ENCODE results near the gene ZFP3. TPM values are rescaled to one million over a fixed set of nuclear protein-coding genes. Genes with fewer than 3 reads are reported as not detected.
"Not testable (repeated sequence)": the region's sequence is repeated elsewhere in the genome, so short reads cannot be mapped to it uniquely, and the experiment has no call there.

Gene ZFP3
- total RNA-seq, 1 donor from 2014 or later, result 9.6 TPM

DNA sequence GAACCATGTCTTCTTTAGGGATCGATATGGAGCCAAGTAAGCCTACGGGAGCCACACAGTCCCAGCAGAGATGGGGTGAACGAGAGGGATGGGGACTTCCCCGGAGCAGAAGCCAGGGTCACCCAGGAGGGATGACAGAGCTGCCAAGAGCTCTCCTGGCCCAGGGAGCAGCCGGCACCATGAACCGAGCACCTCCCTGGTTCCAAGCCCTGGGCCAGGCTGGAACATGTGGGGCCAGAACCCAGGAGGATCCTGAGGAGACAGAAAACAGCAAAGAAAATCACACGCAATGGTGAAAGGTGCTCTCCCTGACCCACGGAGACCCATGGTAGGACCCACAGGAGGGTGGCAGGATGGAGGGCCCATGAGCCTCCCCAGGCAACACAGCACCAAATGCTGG, 55.7 kb downstream of the ZFP3 start:
- ATAC-seq; DNase-seq (ENCODE audit: missing footprints); intact Hi-C loops (cut with DNase I): not testable (repeated sequence)

DNA sequence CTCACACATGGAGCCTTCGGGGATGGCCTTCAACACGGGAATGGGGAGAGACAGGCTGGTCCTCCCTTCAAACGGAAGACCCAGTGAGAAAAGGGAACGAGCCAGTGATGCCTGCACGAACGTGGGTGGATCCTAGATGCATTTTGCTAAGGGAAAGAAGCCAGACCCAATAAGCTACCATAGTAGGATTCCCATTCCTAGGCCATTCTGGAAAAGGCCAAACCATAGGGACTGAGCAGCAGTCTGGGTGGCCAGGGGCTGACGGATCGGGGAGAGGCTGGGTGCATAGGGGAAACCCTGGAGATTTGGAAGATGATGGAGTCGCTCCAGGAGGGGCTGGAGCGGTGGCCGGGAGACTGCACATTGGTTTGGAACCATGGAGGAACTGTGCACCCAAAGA, 56.3 kb downstream of the ZFP3 start:
- DNase-seq (ENCODE audit: missing footprints); intact Hi-C loops (cut with DNase I); ATAC-seq: not testable (repeated sequence)

DNA sequence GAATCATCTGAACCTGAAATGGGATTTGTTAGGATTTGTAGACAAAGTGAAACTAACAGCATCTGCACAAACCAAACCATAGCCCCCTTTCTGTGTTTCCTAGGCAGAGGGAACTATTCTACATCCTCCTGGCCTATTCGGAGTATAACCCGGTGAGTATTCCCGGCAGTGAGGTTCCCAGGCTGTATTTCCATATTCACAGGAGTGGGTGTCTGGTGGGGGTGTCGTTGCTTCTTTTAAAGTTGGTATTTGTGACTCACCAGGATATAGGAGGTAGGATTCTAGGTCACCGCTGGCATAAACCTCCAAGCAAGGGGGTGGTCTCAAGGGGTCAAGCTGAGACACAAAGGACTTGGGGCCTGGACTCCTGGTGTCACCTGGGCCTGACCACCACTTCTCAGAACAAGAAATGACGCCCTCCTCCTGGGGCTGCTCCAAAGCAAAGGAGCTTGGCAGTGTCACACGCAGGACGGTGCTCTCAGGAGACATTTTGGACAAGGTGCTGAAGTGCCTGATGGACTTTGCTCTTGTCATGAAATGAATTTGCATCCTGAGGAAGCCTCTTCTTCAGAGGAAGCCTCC, 57.0 kb downstream of the ZFP3 start:
- intact Hi-C loops (cut with DNase I); ATAC-seq; DNase-seq (ENCODE audit: missing footprints): not testable (repeated sequence)

DNA sequence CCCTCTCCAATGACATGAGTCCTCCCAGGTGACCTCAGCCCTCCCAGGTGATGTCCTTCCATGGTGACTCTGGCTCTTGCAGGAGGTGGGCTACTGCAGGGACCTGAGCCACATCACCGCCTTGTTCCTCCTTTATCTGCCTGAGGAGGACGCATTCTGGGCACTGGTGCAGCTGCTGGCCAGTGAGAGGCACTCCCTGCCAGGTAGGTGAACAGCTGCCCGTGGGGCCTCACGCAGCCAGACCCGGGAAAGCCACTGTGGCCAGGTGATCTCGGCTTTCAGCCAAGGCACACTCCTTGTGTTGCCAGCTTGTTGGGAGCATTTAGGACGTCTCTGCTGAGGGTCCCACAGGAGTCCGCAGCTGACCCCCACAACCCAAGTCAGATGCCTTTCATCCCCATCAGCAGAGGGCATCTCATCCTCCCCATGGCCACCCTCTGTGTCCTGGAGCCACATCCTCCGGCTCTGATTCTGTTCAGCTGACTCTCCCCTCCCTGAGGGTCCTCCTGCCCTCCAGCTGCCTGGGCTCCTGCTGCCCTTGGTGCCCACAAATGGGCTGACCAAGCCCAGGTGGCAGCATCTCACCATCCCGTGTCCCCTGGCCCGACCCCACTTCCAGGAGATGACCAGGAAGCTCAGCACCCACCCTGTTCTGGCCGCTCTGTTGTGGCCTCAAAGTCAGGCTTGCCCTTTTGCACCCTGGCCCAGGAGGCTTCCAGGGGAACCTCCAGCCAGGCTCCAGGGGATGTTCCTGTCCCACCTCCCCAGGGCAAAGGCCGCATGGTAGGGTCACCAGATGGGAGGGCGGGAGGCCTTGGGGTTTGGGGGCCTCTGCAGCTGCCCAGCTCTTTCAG, 57.7 kb downstream of the ZFP3 start:
- intact Hi-C loops (cut with DNase I), result no loop called here
- DNase-seq (ENCODE audit: missing footprints) (no peak), ATAC-seq (no peak)

DNA sequence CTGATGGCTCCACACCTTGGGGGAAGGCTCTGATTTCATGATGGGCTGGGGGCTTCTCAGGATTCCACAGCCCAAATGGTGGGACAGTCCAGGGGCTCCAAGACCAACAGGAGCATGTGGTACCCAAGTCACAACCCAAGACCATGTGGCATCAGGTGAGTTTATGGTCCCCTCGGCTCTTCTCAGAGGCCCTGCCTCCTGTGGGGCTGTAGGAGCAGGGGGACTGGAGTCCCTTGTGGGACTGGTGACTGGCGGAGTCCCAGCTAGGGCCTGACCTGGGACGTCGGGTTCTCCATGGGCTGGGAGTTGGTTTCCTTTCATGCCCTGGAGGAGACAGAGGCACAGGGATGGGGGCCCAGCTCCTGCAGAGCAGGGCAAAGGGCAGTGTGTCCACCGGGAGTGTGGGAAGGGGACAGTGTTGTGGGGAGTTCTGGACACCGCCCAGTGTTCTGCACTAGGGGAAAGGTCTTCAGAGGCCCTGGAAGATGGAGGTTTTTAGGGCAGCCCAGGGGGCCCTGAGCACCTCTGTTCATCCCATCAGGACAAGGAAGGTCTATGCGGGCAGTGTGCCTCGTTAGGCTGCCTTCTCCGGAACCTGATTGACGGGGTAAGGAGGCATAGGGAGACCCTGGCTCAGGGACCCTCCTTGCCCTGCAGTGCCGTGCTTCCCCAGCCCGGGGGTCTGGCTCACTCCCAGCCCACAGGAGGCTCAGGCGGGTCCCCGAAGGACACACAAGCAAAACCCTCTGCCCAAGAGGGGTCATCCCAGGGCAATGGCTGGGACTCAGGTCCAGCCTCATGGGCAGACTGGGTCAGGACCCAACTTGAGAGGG, 58.5 kb downstream of the ZFP3 start:
- DNase-seq (ENCODE audit: missing footprints); ATAC-seq; intact Hi-C loops (cut with DNase I): not testable (repeated sequence)

DNA sequence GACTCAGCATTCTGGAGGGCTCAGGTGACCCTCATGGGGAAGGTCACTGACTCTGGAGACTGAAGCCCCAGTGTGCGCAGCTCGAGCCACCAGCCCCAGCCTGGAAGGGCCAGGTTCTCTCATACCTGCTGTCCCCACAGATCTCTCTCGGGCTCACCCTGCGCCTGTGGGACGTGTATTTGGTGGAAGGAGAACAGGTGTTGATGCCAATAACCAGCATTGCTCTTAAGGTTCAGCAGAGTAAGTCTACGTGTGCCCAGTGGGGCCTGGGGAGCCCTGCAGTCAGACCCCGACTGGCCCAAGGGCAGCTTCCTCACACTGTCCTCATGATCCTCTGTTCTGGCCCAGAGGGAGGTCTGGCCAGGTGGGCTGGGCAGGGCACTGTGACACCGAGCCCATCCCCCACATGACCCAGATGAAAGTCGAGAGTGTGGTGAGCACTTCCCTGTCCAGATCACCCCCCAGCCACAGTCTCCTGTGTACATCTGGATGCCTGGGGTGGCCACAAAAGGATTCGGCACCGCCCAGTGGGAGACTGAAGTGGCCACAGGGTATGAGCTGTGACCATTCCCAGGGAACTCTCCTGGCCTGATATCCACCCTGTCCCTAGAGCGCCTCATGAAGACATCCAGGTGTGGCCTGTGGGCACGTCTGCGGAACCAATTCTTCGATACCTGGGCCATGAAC, 59.4 kb downstream of the ZFP3 start:
- DNase-seq (ENCODE audit: missing footprints); intact Hi-C loops (cut with DNase I); ATAC-seq: not testable (repeated sequence)

DNA sequence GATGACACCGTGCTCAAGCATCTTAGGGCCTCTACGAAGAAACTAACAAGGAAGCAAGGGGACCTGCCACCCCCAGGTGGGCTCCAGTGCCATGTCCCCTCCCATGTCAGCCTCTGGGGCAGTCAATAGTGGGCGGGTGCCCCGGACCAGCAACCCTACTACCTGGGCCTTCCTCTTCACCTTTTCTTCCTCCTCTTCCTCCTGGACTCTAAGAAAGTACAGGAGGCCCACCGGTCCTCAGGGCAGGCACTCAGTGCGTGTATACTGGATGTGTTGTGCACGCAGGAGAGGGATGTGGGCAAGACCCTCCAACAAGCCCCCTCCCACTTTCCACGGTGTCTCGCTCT, 59.9 kb downstream of the ZFP3 start:
- ATAC-seq; DNase-seq (ENCODE audit: missing footprints); intact Hi-C loops (cut with DNase I): not testable (repeated sequence)

DNA sequence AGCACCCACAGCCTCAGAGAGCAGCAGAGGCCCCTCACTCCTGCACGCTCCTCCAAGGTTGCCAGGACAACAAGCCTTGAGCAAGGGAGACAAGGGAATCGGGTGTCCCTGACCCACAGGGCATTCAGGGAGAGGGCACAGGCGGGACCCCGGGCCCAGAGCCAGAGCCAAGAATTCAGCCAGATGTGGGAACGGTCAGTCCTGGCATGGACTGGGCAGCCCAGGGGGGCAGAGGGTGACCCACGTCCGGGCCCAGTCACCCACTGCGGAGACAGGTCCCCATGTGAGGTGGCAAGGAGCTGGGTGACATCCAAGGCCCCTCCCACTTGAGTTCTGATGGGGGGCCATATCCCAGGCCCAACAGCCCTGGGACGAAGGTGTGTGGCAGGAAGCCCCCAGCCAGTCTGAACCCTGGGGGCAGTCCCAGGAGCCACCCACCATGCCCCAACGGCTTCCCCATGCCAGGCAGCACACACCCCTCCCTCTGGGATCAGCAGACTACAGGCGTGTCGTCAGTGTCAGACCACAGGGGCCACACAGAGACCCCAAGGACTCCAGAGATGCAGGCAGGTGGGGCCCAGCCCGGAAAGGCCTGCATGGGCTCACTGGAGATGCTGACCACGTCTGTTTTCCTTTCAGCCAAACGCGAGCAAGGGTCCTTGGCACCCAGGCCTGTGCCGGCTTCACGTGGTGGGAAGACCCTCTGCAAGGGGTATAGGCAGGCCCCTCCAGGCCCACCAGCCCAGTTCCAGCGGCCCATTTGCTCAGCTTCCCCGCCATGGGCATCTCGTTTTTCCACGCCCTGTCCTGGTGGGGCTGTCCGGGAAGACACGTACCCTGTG, 60.6 kb downstream of the ZFP3 start:
- ATAC-seq (no peak), DNase-seq (ENCODE audit: missing footprints) (no peak)
- intact Hi-C loops (cut with DNase I), result no loop called here

DNA sequence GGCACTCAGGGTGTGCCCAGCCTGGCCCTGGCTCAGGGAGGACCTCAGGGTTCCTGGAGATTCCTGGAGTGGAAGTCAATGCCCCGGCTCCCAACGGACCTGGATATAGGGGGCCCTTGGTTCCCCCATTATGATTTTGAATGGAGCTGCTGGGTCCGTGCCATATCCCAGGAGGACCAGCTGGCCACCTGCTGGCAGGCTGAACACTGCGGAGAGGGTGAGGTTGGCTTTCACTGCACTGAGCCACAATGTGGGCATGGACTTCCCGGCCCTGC, 61.1 kb downstream of the ZFP3 start:
- DNase-seq (ENCODE audit: missing footprints) (no peak), ATAC-seq (no peak)
- intact Hi-C loops (cut with DNase I), result no loop called here

DNA sequence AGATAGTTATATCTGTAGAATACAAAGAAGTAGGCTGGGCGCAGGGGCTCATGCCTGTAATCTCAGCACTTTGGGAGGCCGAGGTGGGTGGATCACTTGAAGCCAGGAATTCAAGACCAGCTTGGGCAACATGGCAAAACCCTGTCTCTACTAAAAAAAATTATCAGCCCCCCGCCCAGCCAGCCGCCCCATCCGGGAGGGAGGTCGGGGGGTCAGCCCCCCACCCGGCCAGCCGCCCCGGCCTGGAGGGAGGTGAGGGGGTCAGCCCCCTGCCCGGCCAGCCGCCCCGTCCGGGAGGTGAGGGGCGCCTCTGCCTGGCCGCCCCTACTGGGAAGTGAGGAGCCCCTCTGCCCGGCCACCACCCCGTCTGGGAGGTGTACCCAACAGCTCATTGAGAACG, 64.6 kb downstream of the ZFP3 start:
- DNase-seq (ENCODE audit: missing footprints); ATAC-seq; intact Hi-C loops (cut with DNase I): not testable (repeated sequence)

Other genes starting within 250 kb of the ZFP3 start
- 50.7 TPM for gene MINK1, start 245.1 kb upstream of the ZFP3 start, total RNA-seq
- gene C17orf107, start 178.9 kb upstream of the ZFP3 start, total RNA-seq, result 0.78 TPM
- 0.41 TPM for gene CHRNE, start 175.4 kb upstream of the ZFP3 start, total RNA-seq
- gene GP1BA, start 146.2 kb upstream of the ZFP3 start, total RNA-seq, result not detected
- gene SLC25A11, start 138.4 kb upstream of the ZFP3 start, total RNA-seq, result 199 TPM
- gene RNF167, start 138.2 kb upstream of the ZFP3 start, total RNA-seq, result 91.8 TPM
- gene PFN1, start 129.9 kb upstream of the ZFP3 start, total RNA-seq, result 218 TPM
- 549 TPM for gene ENO3, start 127.3 kb upstream of the ZFP3 start, total RNA-seq
- 166 TPM for gene SPAG7, start 110.7 kb upstream of the ZFP3 start, total RNA-seq
- 37.1 TPM for gene CAMTA2, start 90.8 kb upstream of the ZFP3 start, total RNA-seq
- 2.4 TPM for gene INCA1, start 80.9 kb upstream of the ZFP3 start, total RNA-seq
- 708 TPM for gene KIF1C, start 80.5 kb upstream of the ZFP3 start, total RNA-seq
- not detected for gene SLC52A1, start 43.0 kb upstream of the ZFP3 start, total RNA-seq
- gene ZNF232, start 33.4 kb downstream of the ZFP3 start, total RNA-seq, result 4.9 TPM
- gene USP6, start 37.6 kb downstream of the ZFP3 start, total RNA-seq, result 0.08 TPM
- gene ZNF594, start 113.4 kb downstream of the ZFP3 start, total RNA-seq, result 7.2 TPM
- 1.0 TPM for gene SCIMP, start 156.4 kb downstream of the ZFP3 start, total RNA-seq
- gene RABEP1, start 203.8 kb downstream of the ZFP3 start, total RNA-seq, result 54.2 TPM